T47D (cell line): ENCODE measurements around the gene BRI3.

Experiments
- DNase-seq, 2 experiments: peaks; one replicate each; pipeline versions ENCODE4 v3.0.0 to v3.0.0-alpha.2; 2011 to 2012; ENCODE audit warnings: low read depth in 1 of 2, low spot score in 1 of 2
- JUND ChIP-seq: IDR thresholded peaks from 2 replicates; pipeline ENCODE4 v1.6.1; 2012; ENCODE audit warnings: low read depth
- in situ Hi-C: cut with HindIII; loops from 2 replicates; pipeline ENCODE4 v1.10.0; 2016; ENCODE audit warnings: low sequenced_read_pairs, low pct_unique_long_range_greater_than_20kb

The BRI3 gene

DNA sequence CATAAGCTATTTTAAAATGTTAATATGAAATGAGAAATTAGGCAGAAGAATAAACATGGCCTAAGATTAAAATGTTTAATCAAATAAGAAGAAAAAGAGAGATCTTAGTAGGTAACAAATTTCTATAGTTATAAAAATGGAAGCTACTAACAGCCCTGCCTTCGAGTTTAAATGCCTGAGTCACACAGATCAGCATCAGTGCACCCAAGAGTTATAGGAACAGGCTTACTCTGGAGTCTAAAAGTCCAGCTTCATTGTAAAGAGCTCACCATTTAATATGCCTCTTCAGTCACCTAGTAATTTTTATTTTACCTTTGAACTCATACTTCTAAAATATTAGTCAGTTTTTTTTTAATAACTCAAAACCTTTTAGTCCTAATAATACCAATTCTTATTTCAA lies 52.6 kb downstream of the BRI3 start:
- in situ Hi-C loops = no loop called here
- TF ChIP-seq JUND = no peak
- no peak for DNase-seq

DNA sequence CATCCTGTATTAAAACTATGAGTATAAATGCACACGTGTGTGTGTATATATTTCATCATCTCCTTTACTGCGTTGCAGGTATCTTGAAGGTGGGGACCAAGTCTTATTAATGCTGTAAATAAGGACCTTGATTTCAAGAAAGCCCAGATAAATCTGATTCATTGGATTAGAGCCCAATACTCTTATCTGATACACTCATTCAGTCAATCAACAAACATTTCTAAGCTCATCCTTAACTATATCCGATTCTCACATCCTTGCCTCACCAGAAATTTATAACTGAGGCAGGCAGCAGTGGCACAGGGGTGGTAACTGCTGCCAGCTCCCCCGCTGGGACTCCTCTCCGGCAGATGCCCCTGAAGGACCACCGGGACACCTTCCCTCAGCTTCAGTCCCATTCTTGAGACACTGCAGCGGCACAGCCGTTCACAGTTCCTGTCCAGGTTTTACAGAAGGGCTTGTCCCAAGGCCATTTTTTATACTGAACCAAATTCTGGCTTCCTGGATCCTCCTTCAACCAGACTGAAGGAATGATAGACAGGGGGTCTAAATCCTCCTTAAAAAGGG lies 54.0 kb downstream of the BRI3 start:
- in situ Hi-C loops = no loop called here
- TF ChIP-seq JUND = no peak

DNA sequence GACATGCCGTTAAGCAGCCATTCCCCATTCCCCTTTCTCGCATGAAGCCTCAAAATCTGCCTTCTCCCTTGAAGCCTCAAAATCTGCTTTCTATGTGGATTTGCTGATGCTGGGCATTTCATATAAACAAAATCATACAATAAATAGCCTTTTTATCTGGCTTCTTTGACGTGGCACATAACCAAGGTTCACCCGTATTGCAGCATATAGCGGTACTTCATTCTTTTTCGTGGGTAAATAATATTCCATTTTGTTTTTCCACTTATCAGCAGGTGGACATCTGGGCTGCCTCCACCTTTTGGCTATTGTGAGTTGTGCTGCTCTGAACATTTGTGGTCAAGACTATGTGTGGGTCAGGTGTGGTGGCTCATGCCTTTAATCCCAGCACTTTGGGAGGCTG lies 57.0 kb downstream of the BRI3 start:
- in situ Hi-C loops = no loop called here
- TF ChIP-seq JUND = no peak
- DNase-seq = no peak

More for the DNA sequence above, 54.0 kb downstream of the BRI3 start:
- no peak for DNase-seq

DNA sequence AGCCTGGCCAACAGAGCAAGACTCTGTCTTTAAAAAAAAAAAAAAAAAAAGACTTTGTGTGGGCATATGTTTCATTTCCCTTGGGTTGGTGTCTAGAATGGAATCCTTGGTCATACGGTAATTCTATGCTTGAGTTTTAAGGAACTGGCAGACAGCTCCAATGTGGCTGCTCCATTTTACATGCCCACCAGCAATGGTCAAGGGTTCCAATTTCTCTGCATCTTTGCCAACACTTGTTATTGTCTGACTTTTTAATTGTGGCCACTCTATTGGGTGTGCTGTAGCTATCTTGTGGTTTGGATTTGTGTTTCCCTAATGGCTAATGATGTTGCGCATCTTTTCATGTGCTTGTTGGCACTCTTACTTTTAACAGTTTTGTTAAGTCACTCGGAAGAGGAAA lies 57.6 kb downstream of the BRI3 start:
- no peak for TF ChIP-seq JUND
- in situ Hi-C loops = no loop called here

DNA sequence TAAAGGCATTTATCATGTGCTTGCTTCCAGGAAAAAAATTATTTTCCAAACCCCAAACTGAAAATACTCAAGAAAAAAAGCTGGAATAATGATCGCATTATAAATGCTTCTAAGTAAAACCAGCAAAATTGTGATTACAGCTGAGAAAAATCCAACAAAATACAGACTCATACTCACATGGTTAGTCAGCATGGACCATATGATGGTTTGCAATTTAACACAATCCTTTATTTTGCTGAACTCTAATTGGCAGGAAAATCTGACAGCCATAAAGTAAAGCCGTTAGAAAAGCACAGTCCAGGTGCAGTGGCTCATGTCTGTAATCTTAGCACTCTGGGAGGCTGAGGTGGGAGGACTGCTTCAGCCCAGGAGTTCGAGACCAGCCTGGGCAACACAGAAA lies 59.6 kb downstream of the BRI3 start:
- in situ Hi-C loops = no loop called here
- no peak for TF ChIP-seq JUND
- DNase-seq = no peak

More for the DNA sequence above, 57.6 kb downstream of the BRI3 start:
- no peak for DNase-seq
